GM12878 (cell line): ENCODE data around the gene TSPAN15. TPM values are rescaled to one million over a fixed set of nuclear protein-coding genes. Genes with fewer than 3 reads are reported as not detected.

Experiments
- ATF3 ChIP-seq: IDR thresholded peaks from 2 replicates; pipeline ENCODE4 v1.6.1; 2011; ENCODE audit warnings: low read depth, mild to moderate bottlenecking, low read length, moderate library complexity, borderline replicate concordance; ENCODE audit errors: extremely low read depth
- ATF7 ChIP-seq: fragments of 450-650 bp; IDR thresholded peaks from 2 replicates; pipeline ENCODE4 v1.6.1; 2016; ENCODE audit warnings: low read depth, mild to moderate bottlenecking
- PML ChIP-seq: IDR thresholded peaks from 2 replicates; pipeline ENCODE4 v1.6.1; 2012; ENCODE audit warnings: low read length, inconsistent platforms
- RCOR1 ChIP-seq: conservative IDR thresholded peaks from 2 replicates; pipeline ENCODE4 v1.6.1; 2012; ENCODE audit warnings: low read depth, low read length, improper control_type of control experiment
- ZBED1 ChIP-seq: IDR thresholded peaks from 2 replicates; pipeline ENCODE4 v1.6.1; 2016; ENCODE audit warnings: borderline replicate concordance
- polyA plus RNA-seq, 11 experiments: library from polyadenylated mRNA; depleted of rRNA in 4 of 11; unstranded in 6 of 11; stranded (reverse) in 5 of 11; fragments of >200 nt; fragmentation: Nextera tagmentation in 4 of 11; fragmentation: Illumina TruSeq in 1 of 11; extraction: Ambion mirVana in 4 of 11; extraction: Trizol in 1 of 11; gene quantifications; 1 replicate in 1 of 11; 2 replicates in 10 of 11; pipeline versions ENCODE4 v1.2.1 to v1.2.3, GENCODE V29; 2011 to 2016; ENCODE audit warnings: inconsistent platforms in 2 of 11, missing spikeins in 2 of 11, low read depth in 1 of 11
- total RNA-seq, 4 experiments: library from RNA; depleted of rRNA in 3 of 4; stranded (reverse); fragments of >200 nt in 3 of 4; fragmentation: Illumina TruSeq in 1 of 4; extraction: Trizol in 1 of 4; gene quantifications; 2 replicates each; pipeline versions ENCODE4 v1.2.1 to v1.2.3, GENCODE V29; 2013 to 2021
- TF ChIP-seq, protein P1 (sequence below): fragments of 450-650 bp; IDR thresholded peaks from 2 replicates; pipeline ENCODE4 v1.6.1; 2017; ENCODE audit warnings: low read depth, mild to moderate bottlenecking, moderate library complexity
- TF ChIP-seq, protein P2 (sequence below): fragments of 450-650 bp; IDR thresholded peaks from 2 replicates; pipeline ENCODE4 v1.6.1; 2016; ENCODE audit warnings: mild to moderate bottlenecking, moderate library complexity, borderline replicate concordance
- TF ChIP-seq, protein P3 (sequence below): fragments of 450-650 bp; IDR thresholded peaks from 2 replicates; pipeline ENCODE4 v1.6.1; 2017; ENCODE audit warnings: antibody characterized with exemption, mild to moderate bottlenecking, moderate library complexity

Gene TSPAN15
- total and polyA plus RNA-seq, 10 of the 15 experiments (the other 5 are each of a cell fraction or from before 2014, with no cell fraction given) = 1.3 to 8.5 (median 2.4) TPM; not detected in 2

- TF ChIP-seq, protein P1, sequence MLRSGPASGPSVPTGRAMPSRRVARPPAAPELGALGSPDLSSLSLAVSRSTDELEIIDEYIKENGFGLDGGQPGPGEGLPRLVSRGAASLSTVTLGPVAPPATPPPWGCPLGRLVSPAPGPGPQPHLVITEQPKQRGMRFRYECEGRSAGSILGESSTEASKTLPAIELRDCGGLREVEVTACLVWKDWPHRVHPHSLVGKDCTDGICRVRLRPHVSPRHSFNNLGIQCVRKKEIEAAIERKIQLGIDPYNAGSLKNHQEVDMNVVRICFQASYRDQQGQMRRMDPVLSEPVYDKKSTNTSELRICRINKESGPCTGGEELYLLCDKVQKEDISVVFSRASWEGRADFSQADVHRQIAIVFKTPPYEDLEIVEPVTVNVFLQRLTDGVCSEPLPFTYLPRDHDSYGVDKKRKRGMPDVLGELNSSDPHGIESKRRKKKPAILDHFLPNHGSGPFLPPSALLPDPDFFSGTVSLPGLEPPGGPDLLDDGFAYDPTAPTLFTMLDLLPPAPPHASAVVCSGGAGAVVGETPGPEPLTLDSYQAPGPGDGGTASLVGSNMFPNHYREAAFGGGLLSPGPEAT = no peak
- TF ChIP-seq RCOR1 (no peak), ATF7 (no peak), ATF3 (no peak), PML (no peak), ZBED1 (no peak)
- TF ChIP-seq, protein P2, sequence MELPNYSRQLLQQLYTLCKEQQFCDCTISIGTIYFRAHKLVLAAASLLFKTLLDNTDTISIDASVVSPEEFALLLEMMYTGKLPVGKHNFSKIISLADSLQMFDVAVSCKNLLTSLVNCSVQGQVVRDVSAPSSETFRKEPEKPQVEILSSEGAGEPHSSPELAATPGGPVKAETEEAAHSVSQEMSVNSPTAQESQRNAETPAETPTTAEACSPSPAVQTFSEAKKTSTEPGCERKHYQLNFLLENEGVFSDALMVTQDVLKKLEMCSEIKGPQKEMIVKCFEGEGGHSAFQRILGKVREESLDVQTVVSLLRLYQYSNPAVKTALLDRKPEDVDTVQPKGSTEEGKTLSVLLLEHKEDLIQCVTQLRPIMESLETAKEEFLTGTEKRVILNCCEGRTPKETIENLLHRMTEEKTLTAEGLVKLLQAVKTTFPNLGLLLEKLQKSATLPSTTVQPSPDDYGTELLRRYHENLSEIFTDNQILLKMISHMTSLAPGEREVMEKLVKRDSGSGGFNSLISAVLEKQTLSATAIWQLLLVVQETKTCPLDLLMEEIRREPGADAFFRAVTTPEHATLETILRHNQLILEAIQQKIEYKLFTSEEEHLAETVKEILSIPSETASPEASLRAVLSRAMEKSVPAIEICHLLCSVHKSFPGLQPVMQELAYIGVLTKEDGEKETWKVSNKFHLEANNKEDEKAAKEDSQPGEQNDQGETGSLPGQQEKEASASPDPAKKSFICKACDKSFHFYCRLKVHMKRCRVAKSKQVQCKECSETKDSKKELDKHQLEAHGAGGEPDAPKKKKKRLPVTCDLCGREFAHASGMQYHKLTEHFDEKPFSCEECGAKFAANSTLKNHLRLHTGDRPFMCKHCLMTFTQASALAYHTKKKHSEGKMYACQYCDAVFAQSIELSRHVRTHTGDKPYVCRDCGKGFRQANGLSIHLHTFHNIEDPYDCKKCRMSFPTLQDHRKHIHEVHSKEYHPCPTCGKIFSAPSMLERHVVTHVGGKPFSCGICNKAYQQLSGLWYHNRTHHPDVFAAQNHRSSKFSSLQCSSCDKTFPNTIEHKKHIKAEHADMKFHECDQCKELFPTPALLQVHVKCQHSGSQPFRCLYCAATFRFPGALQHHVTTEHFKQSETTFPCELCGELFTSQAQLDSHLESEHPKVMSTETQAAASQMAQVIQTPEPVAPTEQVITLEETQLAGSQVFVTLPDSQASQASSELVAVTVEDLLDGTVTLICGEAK = no peak
- TF ChIP-seq, protein P3, sequence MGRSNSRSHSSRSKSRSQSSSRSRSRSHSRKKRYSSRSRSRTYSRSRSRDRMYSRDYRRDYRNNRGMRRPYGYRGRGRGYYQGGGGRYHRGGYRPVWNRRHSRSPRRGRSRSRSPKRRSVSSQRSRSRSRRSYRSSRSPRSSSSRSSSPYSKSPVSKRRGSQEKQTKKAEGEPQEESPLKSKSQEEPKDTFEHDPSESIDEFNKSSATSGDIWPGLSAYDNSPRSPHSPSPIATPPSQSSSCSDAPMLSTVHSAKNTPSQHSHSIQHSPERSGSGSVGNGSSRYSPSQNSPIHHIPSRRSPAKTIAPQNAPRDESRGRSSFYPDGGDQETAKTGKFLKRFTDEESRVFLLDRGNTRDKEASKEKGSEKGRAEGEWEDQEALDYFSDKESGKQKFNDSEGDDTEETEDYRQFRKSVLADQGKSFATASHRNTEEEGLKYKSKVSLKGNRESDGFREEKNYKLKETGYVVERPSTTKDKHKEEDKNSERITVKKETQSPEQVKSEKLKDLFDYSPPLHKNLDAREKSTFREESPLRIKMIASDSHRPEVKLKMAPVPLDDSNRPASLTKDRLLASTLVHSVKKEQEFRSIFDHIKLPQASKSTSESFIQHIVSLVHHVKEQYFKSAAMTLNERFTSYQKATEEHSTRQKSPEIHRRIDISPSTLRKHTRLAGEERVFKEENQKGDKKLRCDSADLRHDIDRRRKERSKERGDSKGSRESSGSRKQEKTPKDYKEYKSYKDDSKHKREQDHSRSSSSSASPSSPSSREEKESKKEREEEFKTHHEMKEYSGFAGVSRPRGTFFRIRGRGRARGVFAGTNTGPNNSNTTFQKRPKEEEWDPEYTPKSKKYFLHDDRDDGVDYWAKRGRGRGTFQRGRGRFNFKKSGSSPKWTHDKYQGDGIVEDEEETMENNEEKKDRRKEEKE = no peak
These were observed 45.3 kb downstream of the TSPAN15 start (continued) for GRCh38 chr10:69496352-69497230.
